ENCODE results near the gene TWIST2.

Gene TWIST2

GRCh38 chr2:238811293-238811692, 36.6 kb upstream of the TWIST2 start:
- no peak for TF ChIP-seq SIN3A (IDR thresholded peaks at IDR 0.05; ENCODE audit: borderline replicate concordance, insufficient read depth, low read length)
- TF ChIP-seq TAF1 (IDR thresholded peaks at IDR 0.05; ENCODE audit: borderline replicate concordance, insufficient read depth, low read length), result no peak
- TF ChIP-seq FOXP2 (optimal IDR thresholded peaks at IDR 0.05; ENCODE audit: borderline replicate concordance, extremely low read depth, extremely low read length, insufficient read depth), result no peak

GRCh38 chr2:238811759-238812158, 36.1 kb upstream of the TWIST2 start:
- TF ChIP-seq REST (IDR thresholded peaks at IDR 0.05; ENCODE audit: insufficient read depth in 1 of 2, low read depth in 2 of 2, low read length in 2 of 2) (no peak), SIN3A (IDR thresholded peaks at IDR 0.05; ENCODE audit: borderline replicate concordance, insufficient read depth, low read length) (no peak), TAF1 (IDR thresholded peaks at IDR 0.05; ENCODE audit: borderline replicate concordance, insufficient read depth, low read length) (no peak), POLR2AphosphoS5 (IDR thresholded peaks at IDR 0.05; ENCODE audit: low read depth, low read length) (no peak), FOXP2 (optimal IDR thresholded peaks at IDR 0.05; ENCODE audit: borderline replicate concordance, extremely low read depth, extremely low read length, insufficient read depth) (no peak)

- TF ChIP-seq POLR2AphosphoS5 (IDR thresholded peaks at IDR 0.05; ENCODE audit: low read depth, low read length), result no peak
- TF ChIP-seq TAF1 (IDR thresholded peaks at IDR 0.05; ENCODE audit: borderline replicate concordance, insufficient read depth, low read length), result no peak
- TF ChIP-seq FOXP2 (optimal IDR thresholded peaks at IDR 0.05; ENCODE audit: borderline replicate concordance, extremely low read depth, extremely low read length, insufficient read depth), result no peak
These were observed 34.8 kb upstream of the TWIST2 start for GRCh38 chr2:238813109-238813508.

- TF ChIP-seq POLR2AphosphoS5 (IDR thresholded peaks at IDR 0.05; ENCODE audit: low read depth, low read length) (no peak), TAF1 (IDR thresholded peaks at IDR 0.05; ENCODE audit: borderline replicate concordance, insufficient read depth, low read length) (no peak), FOXP2 (optimal IDR thresholded peaks at IDR 0.05; ENCODE audit: borderline replicate concordance, extremely low read depth, extremely low read length, insufficient read depth) (no peak), SIN3A (IDR thresholded peaks at IDR 0.05; ENCODE audit: borderline replicate concordance, insufficient read depth, low read length) (no peak), REST (IDR thresholded peaks at IDR 0.05; ENCODE audit: insufficient read depth in 1 of 2, low read depth in 2 of 2, low read length in 2 of 2) (no peak)
These were observed 33.1 kb upstream of the TWIST2 start for GRCh38 chr2:238814815-238815214.

GRCh38 chr2:238816291-238816690, 31.6 kb upstream of the TWIST2 start:
- TF ChIP-seq POLR2AphosphoS5 (IDR thresholded peaks at IDR 0.05; ENCODE audit: low read depth, low read length) (no peak), REST (IDR thresholded peaks at IDR 0.05; ENCODE audit: insufficient read depth in 1 of 2, low read depth in 2 of 2, low read length in 2 of 2) (no peak), FOXP2 (optimal IDR thresholded peaks at IDR 0.05; ENCODE audit: borderline replicate concordance, extremely low read depth, extremely low read length, insufficient read depth) (no peak), TAF1 (IDR thresholded peaks at IDR 0.05; ENCODE audit: borderline replicate concordance, insufficient read depth, low read length) (no peak), SIN3A (IDR thresholded peaks at IDR 0.05; ENCODE audit: borderline replicate concordance, insufficient read depth, low read length) (no peak)

- TF ChIP-seq TAF1 (IDR thresholded peaks at IDR 0.05; ENCODE audit: borderline replicate concordance, insufficient read depth, low read length), result no peak
- TF ChIP-seq FOXP2 (optimal IDR thresholded peaks at IDR 0.05; ENCODE audit: borderline replicate concordance, extremely low read depth, extremely low read length, insufficient read depth), result no peak
- no peak for TF ChIP-seq SIN3A (IDR thresholded peaks at IDR 0.05; ENCODE audit: borderline replicate concordance, insufficient read depth, low read length)
- no peak for TF ChIP-seq REST (IDR thresholded peaks at IDR 0.05; ENCODE audit: insufficient read depth in 1 of 2, low read depth in 2 of 2, low read length in 2 of 2)
- no peak for TF ChIP-seq POLR2AphosphoS5 (IDR thresholded peaks at IDR 0.05; ENCODE audit: low read depth, low read length)
These were observed 30.5 kb upstream of the TWIST2 start for GRCh38 chr2:238817382-238817781.
